T-helper 1 cell treated with Interleukin-12 subunit alpha and Interleukin-12 subunit beta and Interleukin-4 antibody, amounts not matched to agents 30 ng/mL and 1 ng/mL, for 36 hours (primary cell): ENCODE data around the gene PLCXD3. TPM values are rescaled to one million over a fixed set of nuclear protein-coding genes. Genes with fewer than 3 reads are reported as not detected.

Experiments used
- intact Hi-C: fragments of 100-400 bp; cut with micrococcal nuclease; formaldehyde crosslinking; loops from one replicate; pipeline ENCODE4 v1.15.1; 2024
- total RNA-seq: library from RNA; stranded (reverse); gene quantifications from 2 replicates; pipeline ENCODE4 v1.2.3, GENCODE V29; 2022

PLCXD3 gene, protein sequence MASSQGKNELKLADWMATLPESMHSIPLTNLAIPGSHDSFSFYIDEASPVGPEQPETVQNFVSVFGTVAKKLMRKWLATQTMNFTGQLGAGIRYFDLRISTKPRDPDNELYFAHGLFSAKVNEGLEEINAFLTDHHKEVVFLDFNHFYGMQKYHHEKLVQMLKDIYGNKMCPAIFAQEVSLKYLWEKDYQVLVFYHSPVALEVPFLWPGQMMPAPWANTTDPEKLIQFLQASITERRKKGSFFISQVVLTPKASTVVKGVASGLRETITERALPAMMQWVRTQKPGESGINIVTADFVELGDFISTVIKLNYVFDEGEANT
- 0.02 TPM in 1 of 2 replicates, not detected in the other for total RNA-seq

DNA sequence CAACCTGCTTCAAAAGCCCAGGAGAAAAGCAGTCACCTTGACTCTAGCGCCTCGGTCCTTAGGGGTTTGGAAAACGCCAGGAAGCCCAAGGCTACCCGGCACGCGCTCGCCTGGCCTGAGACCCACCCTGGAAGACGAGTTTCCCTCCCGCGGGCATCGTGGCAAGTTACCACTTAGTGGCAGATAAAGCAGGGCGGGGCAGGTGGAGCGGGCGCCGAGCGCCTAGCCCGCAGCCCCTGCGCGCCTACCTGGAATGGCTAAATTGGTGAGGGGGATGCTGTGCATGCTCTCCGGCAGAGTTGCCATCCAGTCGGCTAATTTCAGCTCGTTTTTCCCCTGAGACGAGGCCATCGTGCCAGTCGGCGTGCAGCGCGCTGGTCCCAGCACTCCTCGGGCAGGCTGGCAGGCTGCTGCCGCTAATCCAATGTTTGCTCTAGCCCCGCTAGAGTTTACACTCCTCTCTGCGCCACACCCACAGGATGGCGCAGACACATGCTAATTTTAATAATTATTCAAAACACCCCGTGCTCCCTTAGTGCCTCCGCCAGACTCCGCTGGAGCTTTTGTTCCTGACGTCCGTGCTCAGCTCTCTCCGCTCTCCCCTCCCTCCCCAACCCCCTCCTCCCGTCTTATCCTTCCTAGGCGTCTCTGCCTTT, at the start of gene PLCXD3:
TSS of gene PLCXD3 (minus strand) at position 426 of the 656 bp plus-strand sequence. CDS start at position 351, 75 bp downstream.
- intact Hi-C loops = no loop called here

DNA sequence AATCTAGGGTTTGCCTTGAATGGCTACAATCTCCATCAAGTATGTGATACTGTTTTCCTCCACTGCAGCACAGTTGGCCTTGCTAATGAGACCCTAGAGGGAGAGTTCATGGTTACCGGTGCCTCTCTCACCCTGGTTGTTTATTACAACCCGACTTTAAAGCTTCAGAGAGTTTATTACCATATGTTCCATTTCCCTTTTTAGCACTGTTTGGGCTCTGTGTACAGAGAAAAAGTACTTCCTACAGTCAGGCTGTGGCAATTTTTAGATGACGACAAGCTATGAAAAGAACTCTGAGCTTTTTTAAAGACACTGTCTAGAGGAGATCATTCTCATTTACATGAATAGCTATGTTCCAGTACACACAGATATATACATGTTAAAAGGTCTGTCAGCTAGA, 48.8 kb upstream of the PLCXD3 start:
- intact Hi-C loops = no loop called here

DNA sequence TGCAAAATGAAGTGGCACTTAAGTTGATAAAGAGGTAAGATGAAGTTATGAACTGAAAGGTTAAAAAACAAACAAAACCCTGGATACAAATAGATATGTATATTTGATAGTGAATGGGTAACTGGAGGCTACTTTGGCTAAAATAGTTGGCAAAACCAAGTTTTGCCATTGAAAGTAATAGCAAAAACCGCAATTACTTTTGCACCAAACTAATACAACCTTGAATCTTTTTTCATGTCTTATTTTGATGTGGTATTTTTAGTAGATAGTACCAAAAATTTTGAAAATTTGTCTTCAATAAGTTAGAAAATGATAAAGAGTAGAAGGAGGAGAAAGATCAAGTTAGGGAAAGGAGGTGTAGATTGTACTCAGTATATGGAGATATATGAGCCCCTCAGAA, 47.9 kb upstream of the PLCXD3 start:
- intact Hi-C loops = no loop called here

DNA sequence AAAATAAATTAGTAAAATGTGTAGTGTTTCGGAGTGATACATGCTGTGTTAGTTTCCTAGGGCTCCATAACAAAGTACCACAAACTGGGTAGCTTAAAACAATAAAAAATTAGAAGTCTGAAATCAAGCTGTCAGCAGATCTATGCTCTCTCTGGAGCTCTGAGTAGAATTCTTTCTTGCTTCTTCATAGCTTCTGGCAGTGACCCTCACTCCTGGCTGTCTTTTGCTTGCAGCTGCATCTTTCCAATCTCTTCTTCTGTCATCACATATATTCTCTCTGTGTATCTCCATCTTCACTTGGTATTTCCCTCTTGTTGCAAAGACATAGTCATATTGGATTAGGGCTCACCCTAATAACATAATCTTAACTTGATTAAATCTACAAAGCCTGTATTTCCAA, 37.6 kb upstream of the PLCXD3 start:
- intact Hi-C loops = no loop called here

DNA sequence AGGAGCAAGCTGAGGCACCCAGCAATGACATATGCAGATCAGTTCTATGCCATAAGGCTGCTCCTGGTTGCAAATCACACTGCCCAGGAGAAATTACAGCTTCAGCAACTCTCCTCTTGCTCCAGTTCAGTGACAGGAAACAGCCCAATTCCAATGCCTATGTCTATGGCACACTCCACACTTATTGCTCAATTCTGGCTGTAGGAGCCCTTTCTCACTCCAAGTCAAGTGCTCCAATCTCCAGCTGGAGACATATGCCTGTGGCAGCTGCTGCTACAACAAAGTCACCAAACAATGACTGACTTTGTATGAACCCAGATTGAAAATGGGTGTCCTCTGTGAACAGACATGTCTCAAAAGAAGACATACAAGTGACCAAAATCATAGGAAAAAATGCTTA, 31.8 kb upstream of the PLCXD3 start:
- intact Hi-C loops = no loop called here

DNA sequence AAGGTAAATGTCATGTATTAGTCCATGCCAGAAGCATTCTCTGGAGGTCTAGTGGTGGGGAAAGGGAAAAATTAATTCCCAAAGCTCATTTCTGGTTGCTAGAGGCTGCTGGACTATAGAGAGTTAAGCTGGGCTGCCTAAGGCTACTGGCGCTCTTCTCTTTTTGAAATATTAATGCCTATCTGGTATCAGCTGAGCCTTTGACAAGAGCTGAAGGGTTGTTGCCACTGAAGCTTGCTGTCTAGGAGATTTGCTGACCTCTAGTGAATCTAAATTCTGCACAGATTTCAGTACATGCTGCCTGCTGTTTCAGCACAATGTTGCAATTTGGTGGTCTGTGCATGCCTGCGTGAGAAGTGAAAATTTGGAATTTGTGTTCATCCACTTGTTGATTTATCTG, 29.1 kb upstream of the PLCXD3 start:
- intact Hi-C loops = no loop called here

DNA sequence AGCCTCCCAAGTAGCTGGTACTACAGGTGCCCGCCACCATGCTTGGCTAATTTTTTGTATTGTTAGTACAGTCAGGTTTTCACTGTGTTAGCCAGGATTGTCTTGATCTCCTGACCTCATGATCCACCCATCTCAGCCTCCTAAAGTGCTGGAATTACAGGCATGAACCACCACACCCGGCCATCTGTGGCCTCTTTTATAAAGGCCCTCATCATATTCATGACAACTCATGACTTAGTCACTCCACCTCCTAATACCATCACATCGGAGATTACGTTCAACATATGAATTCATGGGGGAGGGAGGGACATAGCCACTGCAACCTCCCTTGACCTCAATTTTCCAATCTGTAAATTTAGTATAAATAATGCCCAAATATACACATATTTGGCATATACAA, 27.2 kb upstream of the PLCXD3 start:
- intact Hi-C loops = no loop called here

DNA sequence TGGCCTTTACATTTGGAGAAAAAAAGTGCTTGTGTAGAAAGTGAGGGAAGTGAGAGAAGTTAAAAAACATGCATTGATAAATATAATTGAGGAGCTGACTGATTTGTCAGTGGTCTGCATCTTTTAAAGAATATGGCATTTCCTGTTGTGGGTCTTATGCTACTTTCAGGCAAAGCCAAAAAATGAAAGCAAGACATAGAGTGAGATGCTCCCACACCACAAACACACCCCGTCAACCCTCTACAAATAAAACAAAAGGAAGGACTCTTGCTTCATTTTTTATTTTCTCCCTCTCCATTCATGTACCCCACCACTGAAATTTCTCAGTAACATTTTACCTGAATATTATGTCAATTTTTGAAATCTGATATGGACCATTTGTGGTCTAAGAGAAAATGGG, 22.1 kb upstream of the PLCXD3 start:
- intact Hi-C loops = no loop called here

DNA sequence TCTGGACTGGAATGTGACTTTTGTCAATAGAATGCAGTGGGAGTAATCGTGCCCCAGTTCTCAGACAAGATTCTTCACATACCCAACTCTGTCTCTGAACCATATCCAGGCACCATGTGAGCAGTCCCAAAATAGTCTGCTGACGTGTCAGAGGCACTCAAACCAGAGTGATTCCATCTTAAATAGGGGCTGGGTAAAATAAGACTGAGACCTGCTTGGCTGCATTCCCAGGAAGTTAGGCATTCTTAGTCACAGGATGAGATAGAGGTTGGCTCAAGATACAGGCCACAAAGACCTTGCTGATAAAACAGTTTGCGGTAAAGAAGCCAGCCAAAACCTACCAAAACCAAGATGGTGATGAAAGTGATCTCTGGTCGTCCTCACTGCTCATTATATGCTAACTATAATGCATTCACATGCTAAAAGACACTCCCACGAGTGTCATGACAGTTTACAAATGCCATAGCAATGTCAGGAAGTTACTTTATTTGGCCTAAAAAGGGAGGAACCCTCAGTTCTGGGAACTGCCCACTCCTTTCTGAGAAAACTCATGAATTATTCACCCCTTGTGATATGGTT, 16.9 kb upstream of the PLCXD3 start:
- intact Hi-C loops = no loop called here

DNA sequence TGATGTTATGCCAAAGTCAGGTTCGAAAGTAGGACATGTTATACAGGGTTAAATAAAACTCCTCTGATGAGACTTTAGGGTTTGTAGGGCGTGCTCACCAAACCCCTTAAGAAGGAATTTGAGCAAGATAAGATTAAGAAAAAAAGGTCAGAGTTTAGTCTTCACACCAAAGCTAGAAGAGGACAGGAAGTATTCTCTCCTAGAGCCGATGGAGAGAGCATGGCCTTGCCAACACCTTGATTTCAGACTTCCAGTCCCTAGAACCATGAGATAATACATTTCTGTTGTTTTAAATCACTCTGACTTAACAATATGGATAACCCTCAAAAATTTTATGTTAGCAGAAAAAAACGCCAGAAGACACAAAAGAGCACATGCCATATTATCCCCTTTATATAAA, 16.3 kb upstream of the PLCXD3 start:
- intact Hi-C loops = no loop called here

DNA sequence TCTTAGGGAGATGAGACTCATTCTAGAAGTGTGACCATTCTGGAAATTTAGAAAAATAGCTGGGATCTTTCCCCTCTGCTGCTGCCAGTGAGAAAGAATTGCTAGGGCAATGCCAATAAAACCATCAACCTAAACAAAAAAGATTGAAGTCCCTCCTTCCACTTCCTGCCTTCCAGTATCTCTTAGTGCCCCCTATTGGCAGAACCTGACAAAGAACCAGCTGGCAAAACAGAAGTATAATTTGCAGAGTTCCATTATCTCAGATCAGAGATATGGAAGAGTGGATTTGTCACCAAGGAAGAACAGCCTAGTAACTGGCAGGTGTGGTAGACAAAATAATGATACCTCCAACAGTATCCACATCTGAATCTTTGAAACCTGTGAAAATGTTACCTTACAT, 13.8 kb upstream of the PLCXD3 start:
- intact Hi-C loops = no loop called here

DNA sequence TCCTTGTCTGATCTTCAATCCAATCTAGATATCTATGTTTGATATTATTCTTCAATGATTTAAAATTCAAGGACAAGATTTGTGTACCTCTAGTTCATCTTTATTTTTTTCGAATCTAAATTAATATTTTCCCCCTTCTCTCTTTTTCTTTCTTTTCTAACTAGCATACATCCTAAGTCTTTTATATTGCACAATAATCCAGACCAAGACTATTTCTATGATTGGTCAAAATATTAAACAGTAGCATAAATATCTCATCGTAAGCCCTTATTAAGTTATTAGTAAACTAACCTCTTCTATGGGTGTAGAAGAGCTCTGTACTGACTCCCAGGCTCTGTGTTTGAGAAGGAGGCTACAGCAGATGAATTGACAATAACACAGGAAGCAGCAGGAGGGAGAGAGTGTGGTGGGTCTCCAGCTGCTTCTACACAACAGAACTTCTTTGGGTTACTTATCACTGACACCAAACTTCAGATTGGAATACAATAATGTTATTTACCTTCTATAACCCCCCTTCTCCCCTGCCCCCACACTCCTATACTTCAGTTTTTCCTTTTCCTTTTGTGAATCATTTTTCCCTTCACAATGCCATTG, 11.9 kb upstream of the PLCXD3 start:
- intact Hi-C loops = no loop called here

DNA sequence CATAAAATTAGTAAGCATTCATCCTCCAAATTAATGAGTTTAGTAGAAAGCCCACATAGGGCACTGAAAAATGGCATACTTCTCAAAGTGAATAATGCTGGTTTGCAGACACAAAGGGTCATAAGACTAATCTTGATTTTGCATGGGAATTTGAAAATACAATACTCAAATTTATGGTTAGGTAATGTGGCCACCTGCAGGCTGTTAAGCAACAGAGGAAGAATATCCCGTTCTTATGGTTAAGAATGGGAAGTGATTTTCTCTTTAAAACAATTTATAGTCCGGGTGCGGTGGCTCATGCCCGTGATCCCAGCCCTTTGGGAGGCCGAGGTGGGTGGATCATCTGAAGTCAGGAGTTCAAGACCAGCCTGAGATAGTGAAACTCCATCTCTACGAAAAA, 9.4 kb upstream of the PLCXD3 start:
- intact Hi-C loops = no loop called here

DNA sequence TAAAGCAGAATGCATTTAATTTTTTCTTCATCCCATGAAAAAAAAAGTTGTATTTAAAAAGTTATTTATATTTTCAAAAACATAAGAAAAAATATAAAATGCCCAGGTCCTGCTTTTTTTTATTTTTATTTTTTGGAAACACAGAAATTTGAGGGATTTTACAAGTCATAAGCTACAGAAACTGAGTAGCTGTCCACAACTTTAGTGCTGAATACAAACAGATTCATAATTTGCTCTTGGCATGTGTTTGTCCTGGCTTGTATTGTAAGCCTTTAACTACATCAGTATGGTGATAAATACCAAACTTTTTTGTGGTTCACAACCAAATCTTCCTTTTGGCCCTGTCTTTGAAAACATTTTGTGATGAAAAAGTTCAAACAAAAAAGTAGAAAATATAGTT, 7.5 kb upstream of the PLCXD3 start:
- intact Hi-C loops = no loop called here

DNA sequence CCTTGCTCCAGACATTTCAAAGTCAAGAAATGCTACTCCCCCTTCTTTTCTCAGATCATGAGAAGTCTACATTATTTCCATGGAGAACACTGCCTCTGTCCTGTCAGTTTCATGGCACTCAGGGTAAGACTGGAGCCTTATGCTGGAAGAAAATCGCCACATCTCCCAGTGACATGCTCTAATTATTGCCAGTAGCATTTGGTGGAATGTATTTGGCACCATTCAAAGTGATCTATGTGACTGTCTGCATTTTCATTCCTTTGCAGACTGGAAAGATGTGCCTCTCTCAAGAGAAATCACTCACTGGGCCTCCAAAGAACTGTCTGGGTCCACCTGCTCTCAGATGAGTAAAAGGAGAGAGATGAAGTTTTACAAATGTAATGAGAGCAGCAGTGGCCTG, 840 bp upstream of the PLCXD3 start:
- intact Hi-C loops = no loop called here

DNA sequence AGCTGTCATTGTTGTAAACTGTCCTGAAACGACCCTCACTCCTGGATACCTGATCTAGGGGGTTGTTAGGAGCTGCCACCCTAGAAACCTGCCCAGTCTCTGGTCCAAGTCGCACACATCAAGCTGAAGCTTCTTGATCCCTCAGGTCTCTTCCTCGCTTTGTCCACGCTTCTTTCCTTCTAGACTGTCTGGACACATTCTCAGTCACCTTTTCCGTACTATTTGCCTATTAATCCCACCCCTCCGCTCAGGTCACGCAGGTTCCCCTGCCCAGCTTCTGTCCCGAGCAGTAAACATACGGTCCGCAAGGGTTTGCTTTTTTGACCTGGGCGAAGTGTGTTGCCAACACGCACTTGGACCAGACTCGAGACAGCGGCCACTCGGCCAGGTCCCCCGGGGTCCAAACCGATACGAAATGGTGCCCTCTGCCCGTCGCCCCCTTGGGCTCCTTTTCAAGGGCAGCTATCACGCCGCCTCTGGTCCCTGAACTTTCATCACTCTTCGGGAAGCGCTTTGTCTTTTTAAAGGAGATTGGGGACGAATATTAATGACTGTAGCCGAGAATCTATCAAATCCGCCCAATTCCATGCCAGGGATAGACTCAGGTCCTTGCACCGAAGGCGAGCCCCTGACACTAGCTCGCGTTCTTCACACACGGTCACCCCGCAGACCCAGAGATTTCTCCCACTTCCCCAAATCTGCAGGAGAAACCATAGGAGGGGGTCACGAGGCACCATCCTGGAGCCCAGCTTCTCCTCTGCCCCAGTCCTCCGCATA, 814 bp downstream of the PLCXD3 start:
- intact Hi-C loops = no loop called here

DNA sequence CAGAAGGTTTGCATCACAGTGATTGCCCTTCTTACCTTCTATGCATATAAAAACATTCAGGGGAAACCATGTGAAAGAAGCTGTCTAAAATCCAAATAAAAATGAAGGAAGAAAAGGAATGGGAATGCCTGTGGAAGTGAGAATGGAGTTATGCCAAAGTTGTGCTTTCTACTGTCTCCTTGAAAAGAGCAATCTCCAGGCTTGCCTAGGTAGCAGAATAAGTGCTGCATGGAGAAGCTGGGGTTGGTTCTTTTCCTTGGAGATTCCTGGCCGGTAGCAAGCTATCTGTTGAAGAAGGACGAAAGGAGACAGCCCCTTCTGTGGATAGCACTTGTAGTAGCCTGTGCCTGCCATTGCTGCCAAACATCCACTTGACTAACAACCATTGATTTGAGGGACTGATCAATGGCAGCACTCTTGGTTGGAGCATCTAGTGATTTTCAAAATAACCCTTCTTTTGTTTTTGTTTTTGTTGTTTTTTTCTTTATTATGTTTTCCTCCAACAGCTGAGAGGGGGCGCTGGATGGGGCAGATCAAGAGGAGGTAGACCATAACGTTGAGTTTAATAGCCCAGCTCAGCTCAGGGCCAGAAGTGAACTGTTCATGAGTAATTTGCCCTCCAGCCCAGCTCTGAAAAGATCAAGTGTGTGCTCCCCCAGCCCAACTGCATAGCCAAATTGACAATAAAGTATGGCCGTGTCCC, 1.6 kb downstream of the PLCXD3 start:
- intact Hi-C loops = no loop called here

DNA sequence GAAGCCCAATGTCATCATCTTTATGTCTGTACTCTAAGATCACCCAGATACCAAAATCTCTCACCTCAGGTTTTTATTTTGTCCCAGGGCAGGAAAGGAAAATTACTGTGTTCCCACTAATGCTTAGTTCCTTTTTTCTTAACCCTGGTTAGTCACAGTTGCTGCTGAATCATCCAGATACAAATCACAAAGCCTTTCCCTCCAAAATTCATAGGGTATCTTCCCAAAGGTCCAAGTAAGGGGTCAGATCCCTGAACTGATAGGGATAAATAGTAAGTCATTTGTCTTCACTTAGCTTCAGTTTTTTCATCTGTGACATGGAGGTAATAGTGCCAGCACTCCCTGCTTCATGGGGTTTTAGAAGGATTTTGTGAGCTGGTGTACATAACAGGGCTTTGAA, 2.2 kb downstream of the PLCXD3 start:
- intact Hi-C loops = no loop called here

DNA sequence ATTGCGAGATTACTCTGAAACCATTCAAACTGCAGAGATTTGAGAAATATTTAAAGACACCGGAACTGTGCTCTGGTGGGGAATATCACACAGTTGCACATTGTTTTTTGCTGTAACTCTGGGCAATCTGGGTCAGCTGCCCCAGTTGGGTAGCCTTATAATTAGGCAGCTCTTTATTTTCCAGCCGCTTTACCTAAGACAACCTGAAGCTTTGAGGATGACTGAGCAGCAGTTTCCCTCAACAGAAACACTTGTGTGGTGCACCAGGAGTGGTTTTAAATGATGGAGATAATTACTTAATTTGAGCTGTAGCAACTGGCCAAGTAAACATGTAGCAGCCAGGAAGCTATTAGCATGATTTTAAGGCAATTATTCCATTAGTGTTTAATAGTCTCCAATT, 2.9 kb downstream of the PLCXD3 start:
- intact Hi-C loops = no loop called here

DNA sequence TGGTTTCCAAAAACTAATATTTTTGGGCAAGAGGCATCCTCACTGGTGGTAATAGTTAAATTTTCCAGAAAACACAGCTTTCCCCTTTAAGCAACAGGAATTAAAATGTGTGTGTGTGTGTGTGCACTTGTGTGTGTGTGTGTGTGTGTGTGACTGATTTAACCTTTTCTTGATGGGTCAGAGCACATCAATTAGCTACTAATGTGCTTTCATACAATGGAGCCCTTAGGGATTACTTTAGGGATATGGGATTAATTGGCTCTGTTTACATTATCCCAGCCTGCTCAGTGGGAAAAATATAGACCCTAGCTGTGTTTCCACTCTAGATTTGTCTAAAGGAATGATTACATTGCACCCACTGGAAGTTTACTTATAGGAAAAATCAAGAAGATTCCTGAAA, 6.5 kb downstream of the PLCXD3 start:
- intact Hi-C loops = no loop called here

DNA sequence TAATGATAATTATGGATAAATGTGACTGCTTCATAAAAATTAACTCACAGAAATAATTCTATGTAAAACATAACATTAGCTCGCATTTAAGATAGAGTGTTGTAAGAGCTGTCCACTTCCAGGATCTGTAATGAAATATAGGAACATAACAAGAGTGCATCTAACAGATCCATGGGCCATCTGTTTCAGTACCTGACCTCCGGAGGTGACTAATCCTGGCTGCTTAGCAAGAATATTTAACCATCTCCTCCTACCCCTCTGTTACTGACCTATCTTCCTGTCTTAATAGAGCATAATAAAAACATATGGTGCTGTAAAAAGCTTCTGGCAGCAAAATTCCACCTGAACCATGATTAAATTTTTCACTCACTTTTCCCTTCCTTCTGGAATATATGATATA, 7.1 kb downstream of the PLCXD3 start:
- intact Hi-C loops = no loop called here
